Measurements from ENCODE around the gene HTRA1.

DNA sequence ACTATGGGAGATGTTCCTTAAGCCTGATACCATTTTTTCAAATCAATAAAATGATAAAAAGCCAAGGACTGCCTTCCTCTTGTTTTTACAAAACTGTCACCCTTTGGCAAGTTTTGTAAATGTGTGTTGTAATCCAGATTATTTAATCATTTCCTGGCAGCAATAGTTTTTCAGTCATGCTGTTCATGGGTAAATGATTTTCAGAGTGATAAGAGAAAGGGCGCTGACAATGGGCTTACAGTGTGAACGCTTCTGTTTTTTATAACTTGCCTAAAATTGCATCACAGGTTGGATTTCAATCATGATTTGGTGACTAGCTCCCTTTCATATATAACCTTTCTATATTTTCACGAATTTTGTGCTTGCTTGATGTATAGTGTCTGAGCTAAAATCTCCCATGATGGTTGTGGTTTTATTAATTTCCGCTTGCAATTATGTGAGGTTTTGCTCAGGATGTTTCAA, 80.2 kb downstream of the HTRA1 start:
- TF ChIP-seq POLR2A (IDR thresholded peaks at IDR 0.05) (no peak), EP300 (IDR thresholded peaks at IDR 0.05) (no peak)
- TF ChIP-seq, protein P1, sequence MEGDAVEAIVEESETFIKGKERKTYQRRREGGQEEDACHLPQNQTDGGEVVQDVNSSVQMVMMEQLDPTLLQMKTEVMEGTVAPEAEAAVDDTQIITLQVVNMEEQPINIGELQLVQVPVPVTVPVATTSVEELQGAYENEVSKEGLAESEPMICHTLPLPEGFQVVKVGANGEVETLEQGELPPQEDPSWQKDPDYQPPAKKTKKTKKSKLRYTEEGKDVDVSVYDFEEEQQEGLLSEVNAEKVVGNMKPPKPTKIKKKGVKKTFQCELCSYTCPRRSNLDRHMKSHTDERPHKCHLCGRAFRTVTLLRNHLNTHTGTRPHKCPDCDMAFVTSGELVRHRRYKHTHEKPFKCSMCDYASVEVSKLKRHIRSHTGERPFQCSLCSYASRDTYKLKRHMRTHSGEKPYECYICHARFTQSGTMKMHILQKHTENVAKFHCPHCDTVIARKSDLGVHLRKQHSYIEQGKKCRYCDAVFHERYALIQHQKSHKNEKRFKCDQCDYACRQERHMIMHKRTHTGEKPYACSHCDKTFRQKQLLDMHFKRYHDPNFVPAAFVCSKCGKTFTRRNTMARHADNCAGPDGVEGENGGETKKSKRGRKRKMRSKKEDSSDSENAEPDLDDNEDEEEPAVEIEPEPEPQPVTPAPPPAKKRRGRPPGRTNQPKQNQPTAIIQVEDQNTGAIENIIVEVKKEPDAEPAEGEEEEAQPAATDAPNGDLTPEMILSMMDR (IDR thresholded peaks at IDR 0.05), result no peak

Measured in sigmoid colon (tissue), 4 donors.